GM12878 (cell line): ENCODE data around the gene PDE7B. TPM values are rescaled to one million over a fixed set of nuclear protein-coding genes. Genes with fewer than 3 reads are reported as not detected.

ENCODE experiments used
- ATAC-seq: fragments of 200-7000 bp; cut with Tn5 transposase; 3 replicates; pipeline ENCODE4 v1.9.1; 2020; ENCODE audit warnings: mild to moderate bottlenecking, moderate library complexity
- BruUV-seq: library from RNA; stranded (reverse); fragments of 400-500 nt; replicated peaks from 2 replicates; lab custom pipeline; 2021; lab: Mats Ljungman, UMichigan
- CTCF ChIA-PET: fragments of 300-600 bp; sonication (Branson Sonifier 250); formaldehyde crosslinking; extraction: SDS; loops from one replicate; lab custom pipeline; 2021; ENCODE audit warnings: inconsistent platforms; lab: Yijun Ruan, JAX
- POLR2A ChIA-PET: fragments of 350-600 bp; formaldehyde crosslinking; extraction: SDS; loops from one replicate; lab custom pipeline; 2021; ENCODE audit warnings: inconsistent platforms; lab: Charles Lee
- RAD21 ChIA-PET: fragments of 300-600 bp; sonication (Branson Sonifier 250); formaldehyde crosslinking; loops from one replicate; lab custom pipeline; 2023; ENCODE audit warnings: antibody characterized with exemption; ENCODE audit not compliant: unreplicated experiment; lab: Charles Lee
- SMC1A ChIA-PET: fragments of 300-600 bp; sonication (Branson Sonifier 250); formaldehyde crosslinking; loops from one replicate; lab custom pipeline; 2023; ENCODE audit not compliant: unreplicated experiment, uncharacterized antibody; lab: Charles Lee
- DNase-seq: peaks from one replicate; pipeline ENCODE4 v3.0.0-alpha.2; 2011; ENCODE audit warnings: low read depth, low spot score
- FAIRE-seq: peaks from 3 replicates; lab custom pipeline; 2011; peaks lifted over from hg19 to GRCh38; lab: Jason Lieb, UNC
- H2AFZ ChIP-seq: 2 replicates; pipeline ENCODE4 v1.6.0; 2011; ENCODE audit warnings: low read depth, low read length, control low read depth; ENCODE audit not compliant: control insufficient read depth
- H3K27ac ChIP-seq: 2 replicates; pipeline ENCODE4 v1.5.1; 2011; ENCODE audit warnings: control low read depth; ENCODE audit not compliant: control insufficient read depth, insufficient read depth
- H3K27me3 ChIP-seq, 2 experiments: replicated peaks in 1 of 2; 2 replicates each; pipeline versions ENCODE4 v1.6.0 to v1.6.1; 2011; ENCODE audit warnings: low read length in 1 of 2; ENCODE audit not compliant: control insufficient read depth in 2 of 2, insufficient read depth in 2 of 2
- H3K36me3 ChIP-seq, 2 experiments: 2 replicates each; pipeline ENCODE4 v1.5.1; 2011; ENCODE audit warnings: low read length in 1 of 2; ENCODE audit not compliant: control insufficient read depth in 2 of 2, insufficient read depth in 2 of 2
- H3K4me1 ChIP-seq: 2 replicates; pipeline ENCODE4 v1.6.1; 2011; ENCODE audit warnings: mild to moderate bottlenecking, low read length, moderate library complexity, mixed read lengths; ENCODE audit not compliant: control insufficient read depth, insufficient read depth
- H3K4me2 ChIP-seq: 2 replicates; pipeline ENCODE4 v1.6.0; 2011; ENCODE audit warnings: control low read depth; ENCODE audit not compliant: control insufficient read depth, insufficient read depth
- H3K4me3 ChIP-seq: fragments of 200-600 bp; sonication (generic); 2 replicates; pipeline ENCODE4 v1.5.1; 2016
- H3K79me2 ChIP-seq: 2 replicates; pipeline ENCODE4 v1.6.0; 2011; ENCODE audit warnings: low read length; ENCODE audit not compliant: control insufficient read depth, insufficient read depth
- H3K9ac ChIP-seq: 2 replicates; pipeline ENCODE4 v1.8.0; 2011; ENCODE audit warnings: low read length, control low read depth, mixed read lengths; ENCODE audit not compliant: control insufficient read depth, insufficient read depth
- H3K9me3 ChIP-seq: replicated peaks from 3 replicates; pipeline ENCODE4 v1.5.1; 2011; ENCODE audit warnings: mild to moderate bottlenecking, low read length; ENCODE audit not compliant: control insufficient read depth, insufficient read depth
- H4K20me1 ChIP-seq: 2 replicates; pipeline ENCODE4 v1.6.0; 2011; ENCODE audit not compliant: control insufficient read depth, insufficient read depth
- BCL11A ChIP-seq: IDR thresholded peaks from 2 replicates; pipeline ENCODE4 v1.6.1; 2011; ENCODE audit warnings: low read depth, low read length
- E2F4 ChIP-seq: IDR thresholded peaks from 2 replicates; pipeline ENCODE4 v1.6.1; 2012; ENCODE audit warnings: low read depth, low read length, improper control_type of control experiment
- E2F8 ChIP-seq: fragments of 450-650 bp; IDR thresholded peaks from 2 replicates; pipeline ENCODE4 v1.6.1; 2018; ENCODE audit warnings: mild to moderate bottlenecking, low read depth, moderate library complexity; ENCODE audit not compliant: partially characterized antibody
- EZH2 ChIP-seq: IDR thresholded peaks from 2 replicates; pipeline ENCODE4 v1.6.1; 2012; ENCODE audit warnings: low read depth, mild to moderate bottlenecking, control low read depth, inconsistent platforms, low read length, borderline replicate concordance; ENCODE audit not compliant: control insufficient read depth
- HDAC2 ChIP-seq: fragments of 200-600 bp; sonication (generic); IDR thresholded peaks from 2 replicates; pipeline ENCODE4 v1.6.1; 2017
- JUND ChIP-seq: IDR thresholded peaks from 2 replicates; pipeline ENCODE4 v1.6.1; 2012; ENCODE audit warnings: low read depth, mild to moderate bottlenecking, low read length, improper control_type of control experiment, moderate library complexity
- LARP7 ChIP-seq: fragments of 450-650 bp; IDR thresholded peaks from 2 replicates; pipeline ENCODE4 v1.6.1; 2017; ENCODE audit warnings: mild to moderate bottlenecking
- PAX5 ChIP-seq: IDR thresholded peaks from 2 replicates; pipeline ENCODE4 v1.6.1; 2011; ENCODE audit warnings: low read depth, low read length, borderline replicate concordance
- POLR2A ChIP-seq: IDR thresholded peaks from 2 replicates; pipeline ENCODE4 v1.6.1; 2011; ENCODE audit warnings: low read depth, mild to moderate bottlenecking, low read length
- PRDM15 ChIP-seq: fragments of 450-650 bp; formaldehyde crosslinking; IDR thresholded peaks from 2 replicates; pipeline ENCODE4 v1.4.0; 2020; ENCODE audit warnings: mild to moderate bottlenecking, moderate library complexity
- RELB ChIP-seq: fragments of 450-650 bp; IDR thresholded peaks from 2 replicates; pipeline ENCODE4 v1.6.1; 2017; ENCODE audit warnings: low read depth, mild to moderate bottlenecking, moderate library complexity
- SMC3 ChIP-seq: IDR thresholded peaks from 2 replicates; pipeline ENCODE4 v1.6.1; 2011; ENCODE audit warnings: low read length, improper control_type of control experiment, borderline replicate concordance
- SREBF2 ChIP-seq: IDR thresholded peaks from 2 replicates; pipeline ENCODE4 v1.6.1; 2012; ENCODE audit warnings: mild to moderate bottlenecking, low read length
- USF1 ChIP-seq: IDR thresholded peaks from 2 replicates; pipeline ENCODE4 v1.6.1; 2011; ENCODE audit warnings: borderline replicate concordance, low read depth, mild to moderate bottlenecking, moderate library complexity, mixed read lengths, low read length; ENCODE audit not compliant: insufficient read depth; ENCODE audit errors: extremely low read length
- WGBS: methylation state at CpG from one replicate; pipeline ENCODE4 v1.1.6; 2016; ENCODE audit warnings: low lambda C conversion rate; ENCODE audit not compliant: insufficient replicate concordance, insufficient coverage; ENCODE audit errors: missing lambda C conversion rate; 5-methylcytosine and 5-hydroxymethylcytosine counted together
- in situ Hi-C: fragments of 300-500 bp; cut with MboI; formaldehyde crosslinking; loops from 9 replicates; pipeline ENCODE4 v1.14.3; 2018; ENCODE audit warnings: mixed read lengths
- intact Hi-C: fragments of 100-400 bp; cut with micrococcal nuclease; formaldehyde crosslinking; loops from one replicate; pipeline ENCODE4 v1.14.2; 2022; ENCODE audit not compliant: unreplicated experiment
- polyA plus RNA-seq, 11 experiments: library from polyadenylated mRNA; depleted of rRNA in 4 of 11; unstranded in 6 of 11; stranded (reverse) in 5 of 11; fragments of >200 nt; fragmentation: Nextera tagmentation in 4 of 11; fragmentation: Illumina TruSeq in 1 of 11; extraction: Ambion mirVana in 4 of 11; extraction: Trizol in 1 of 11; gene quantifications; 1 replicate in 1 of 11; 2 replicates in 10 of 11; pipeline versions ENCODE4 v1.2.1 to v1.2.3, GENCODE V29; 2011 to 2016; ENCODE audit warnings: inconsistent platforms in 2 of 11, missing spikeins in 2 of 11, low read depth in 1 of 11
- total RNA-seq, 4 experiments: library from RNA; depleted of rRNA in 3 of 4; stranded (reverse); fragments of >200 nt in 3 of 4; fragmentation: Illumina TruSeq in 1 of 4; extraction: Trizol in 1 of 4; gene quantifications; 2 replicates each; pipeline versions ENCODE4 v1.2.1 to v1.2.3, GENCODE V29; 2013 to 2021

Gene PDE7B
- total and polyA plus RNA-seq, 10 of the 15 experiments (the other 5 are each of a cell fraction or from before 2014, with no cell fraction given), result not detected

GRCh38 chr6:135801755-135802465, 49.6 kb upstream of the PDE7B start:
- POLR2A ChIA-PET, result no interaction called here
- no TSS peak for BruUV-seq
- ATAC-seq, result no peak

More at GRCh38 chr6:135801755-135802465, 49.6 kb upstream of the PDE7B start:
- ChIA-PET CTCF (no interaction called here), SMC1A (no interaction called here), RAD21 (no interaction called here)
- intact Hi-C loops, result no loop called here
- Histone ChIP-seq H3K9me3 (no peaks in the 10 kb centered on the region), H3K79me2 (no peaks in the 10 kb centered on the region), H3K9ac (no peak overlapping the region), H4K20me1 (no peaks in the 10 kb centered on the region), H3K27me3 (no peaks in the 10 kb centered on the region), H3K4me1 (no peaks in the 10 kb centered on the region), H3K4me3 (no peak overlapping the region), H3K36me3 (no peaks in the 10 kb centered on the region), H3K4me2 (no peak overlapping the region), H2AFZ (no peak overlapping the region), H3K27ac (no peak overlapping the region)
- FAIRE-seq (no peak), DNase-seq (no peak)
- no peak for TF ChIP-seq POLR2A
- TF ChIP-seq SREBF2, result no peak
- TF ChIP-seq LARP7, result no peak
- TF ChIP-seq BCL11A, result no peak
- TF ChIP-seq HDAC2, result no peak
- TF ChIP-seq PRDM15, result no peak
- no peak for TF ChIP-seq JUND
- TF ChIP-seq PAX5, result no peak
- TF ChIP-seq EZH2, result no peak
- TF ChIP-seq E2F8, result no peak
- TF ChIP-seq SMC3, result no peak
- no peak for TF ChIP-seq RELB
- TF ChIP-seq USF1, result no peak
- no peak for TF ChIP-seq E2F4
- WGBS, result 40% methylated on average over 2 of the region's 2 CpGs
- in situ Hi-C loops, result no loop called here
